ENCODE results near the gene MPST. TPM values are rescaled to one million over a fixed set of nuclear protein-coding genes. Genes with fewer than 3 reads are reported as not detected.
A peak's percentile ranks its signal among the peaks of the same experiment; 100 is the strongest.

The MPST gene
- total and polyA plus RNA-seq, 9 donors = 44.4 to 64.0 (median 52.4) TPM

DNA sequence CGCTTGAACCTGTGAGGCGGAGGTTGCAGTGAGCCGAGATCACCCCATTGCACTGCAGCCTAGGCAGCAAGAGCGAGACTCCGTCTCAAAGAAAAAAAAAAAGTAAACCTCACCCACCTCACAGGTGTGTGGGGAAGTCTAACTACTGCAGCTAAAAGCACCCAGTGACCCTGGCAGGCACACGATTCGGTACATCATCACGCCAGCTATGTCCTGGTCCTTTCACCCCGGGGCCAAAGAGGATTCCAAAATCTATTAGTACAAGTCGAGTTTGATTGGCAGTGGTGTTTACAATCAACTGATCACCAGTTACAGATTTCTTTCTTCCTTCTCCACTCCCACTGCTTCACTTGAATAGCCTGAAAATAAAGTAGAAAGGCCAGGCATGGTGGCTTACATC lies 6.6 kb upstream of the MPST start:
- Histone ChIP-seq H3K4me1 (ENCODE audit: control insufficient read depth, insufficient read depth, low read length) (peaks cover 39% of the 10 kb centered on the region), H3K27ac (ENCODE audit: low read length) (no peak overlapping the region)
- no CpG with 5 or more reads among the region's 10 CpGs for WGBS (ENCODE audit: insufficient coverage)

DNA sequence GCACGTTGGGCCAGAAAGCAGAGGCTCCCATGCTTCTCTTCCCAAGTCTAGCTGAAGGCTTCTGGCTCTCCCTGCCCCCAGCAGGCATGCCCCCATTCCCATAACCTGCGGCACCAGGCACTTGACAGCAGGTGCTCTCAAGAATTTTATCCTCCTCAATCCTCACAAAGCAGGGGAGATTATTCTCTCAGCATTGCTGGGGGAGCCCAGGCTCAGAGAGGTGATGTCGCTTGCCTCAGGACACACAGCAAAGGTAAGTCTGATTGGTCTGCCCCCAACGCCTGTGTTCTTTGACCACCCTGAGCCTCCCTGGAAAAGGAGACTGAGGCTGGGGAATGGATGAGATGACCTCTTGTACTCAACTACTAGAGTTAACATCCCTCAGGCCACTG lies 5.1 kb upstream of the MPST start:
- Histone ChIP-seq H3K36me3 (ENCODE audit: control insufficient read depth, insufficient read depth, low read length) (peaks cover 14% of the 10 kb centered on the region), H3K27ac (ENCODE audit: low read length) (no peak overlapping the region), H3K9me3 (replicated peaks; ENCODE audit: control insufficient read depth, low read depth, low read length) (no peaks in the 10 kb centered on the region), H3K27me3 (ENCODE audit: control insufficient read depth, insufficient read depth, low read length) (no peaks in the 10 kb centered on the region), H3K4me1 (ENCODE audit: control insufficient read depth, insufficient read depth, low read length) (peaks cover 46% of the 10 kb centered on the region), H3K4me3 (ENCODE audit: low read length) (no peak overlapping the region)
- 70% methylated on average over 2 of the region's 4 CpGs for WGBS (ENCODE audit: insufficient coverage)
- no peak for DNase-seq

More for the DNA sequence above, 6.6 kb upstream of the MPST start:
- Histone ChIP-seq H3K4me3 (ENCODE audit: low read length) (no peak overlapping the region), H3K9me3 (replicated peaks; ENCODE audit: control insufficient read depth, low read depth, low read length) (no peaks in the 10 kb centered on the region), H3K27me3 (ENCODE audit: control insufficient read depth, insufficient read depth, low read length) (no peaks in the 10 kb centered on the region), H3K36me3 (ENCODE audit: control insufficient read depth, insufficient read depth, low read length) (peaks cover 14% of the 10 kb centered on the region)
- DNase-seq = no peak

DNA sequence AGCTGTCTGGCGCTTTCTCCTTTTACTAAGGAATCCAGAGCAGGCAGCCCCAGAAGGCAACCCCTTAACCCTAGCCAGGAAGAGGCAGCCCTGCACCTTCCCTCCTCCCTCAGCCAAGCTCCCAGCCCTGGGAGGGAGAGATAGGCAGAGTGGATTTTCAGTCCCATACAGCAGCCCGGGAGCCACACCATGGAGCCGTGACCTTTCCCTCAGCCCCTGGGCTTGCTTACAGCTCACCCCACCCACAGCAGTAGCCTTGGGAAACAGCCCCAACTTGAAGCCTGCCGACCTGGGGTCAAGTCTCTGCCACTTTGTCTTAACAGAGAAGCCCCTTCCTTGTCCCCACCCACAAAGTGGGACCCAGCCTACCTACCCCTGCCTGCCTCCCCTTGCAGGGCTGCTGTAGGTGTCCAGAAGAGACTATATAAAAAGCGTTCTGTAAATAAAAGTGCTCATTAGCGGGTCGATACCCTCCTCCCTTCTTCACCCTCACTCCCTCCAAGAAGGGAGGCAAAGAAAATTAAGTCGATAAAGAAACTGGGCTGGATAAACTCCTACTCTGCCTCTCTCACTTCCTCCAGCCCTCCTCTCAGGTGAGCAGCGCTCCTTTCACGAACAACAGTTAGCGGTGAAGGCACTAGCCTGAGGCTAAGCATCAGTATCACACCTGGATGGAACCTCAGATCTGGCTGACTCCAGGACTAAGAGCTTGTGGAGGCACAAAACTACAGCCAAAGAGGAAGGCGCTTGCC lies 4.5 kb upstream of the MPST start:
- no peaks in the 10 kb centered on the region for H3K27me3 ChIP-seq (ENCODE audit: control insufficient read depth, insufficient read depth, low read length)
- DNase-seq = no peak
- peaks cover 45% of the 10 kb centered on the region for H3K4me1 ChIP-seq (ENCODE audit: control insufficient read depth, insufficient read depth, low read length)
- H3K27ac ChIP-seq (ENCODE audit: low read length) = no peak overlapping the region
- H3K9me3 ChIP-seq (replicated peaks; ENCODE audit: control insufficient read depth, low read depth, low read length) = no peaks in the 10 kb centered on the region
- peaks cover 14% of the 10 kb centered on the region for H3K36me3 ChIP-seq (ENCODE audit: control insufficient read depth, insufficient read depth, low read length)
- 73% methylated on average over 4 of the region's 12 CpGs for WGBS (ENCODE audit: insufficient coverage)
- no peak overlapping the region for H3K4me3 ChIP-seq (ENCODE audit: low read length)

DNA sequence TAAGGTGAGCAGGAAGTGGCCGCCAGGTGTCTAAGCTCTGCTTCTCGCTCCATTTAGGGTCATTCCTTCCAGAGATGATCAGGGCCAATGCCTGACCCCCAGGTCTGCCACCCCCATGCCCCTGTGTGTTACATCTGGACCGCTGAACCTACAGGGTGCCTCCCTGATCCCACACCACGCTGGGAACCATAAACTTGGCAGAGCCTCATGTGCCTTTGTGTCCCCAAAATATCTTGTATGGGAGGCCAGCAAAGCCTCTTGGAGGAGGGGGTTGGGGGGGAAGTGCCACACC lies 4.0 kb upstream of the MPST start:
- DNase-seq = no peak
- no peaks in the 10 kb centered on the region for H3K27me3 ChIP-seq (ENCODE audit: control insufficient read depth, insufficient read depth, low read length)
- peaks cover 46% of the 10 kb centered on the region for H3K4me1 ChIP-seq (ENCODE audit: control insufficient read depth, insufficient read depth, low read length)
- H3K4me3 ChIP-seq (ENCODE audit: low read length) = no peak overlapping the region
- no peak overlapping the region for H3K27ac ChIP-seq (ENCODE audit: low read length)
- WGBS (ENCODE audit: insufficient coverage) = 78% methylated on average over 1 of the region's 4 CpGs
- H3K9me3 ChIP-seq (replicated peaks; ENCODE audit: control insufficient read depth, low read depth, low read length) = no peaks in the 10 kb centered on the region
- peaks cover 14% of the 10 kb centered on the region for H3K36me3 ChIP-seq (ENCODE audit: control insufficient read depth, insufficient read depth, low read length)

DNA sequence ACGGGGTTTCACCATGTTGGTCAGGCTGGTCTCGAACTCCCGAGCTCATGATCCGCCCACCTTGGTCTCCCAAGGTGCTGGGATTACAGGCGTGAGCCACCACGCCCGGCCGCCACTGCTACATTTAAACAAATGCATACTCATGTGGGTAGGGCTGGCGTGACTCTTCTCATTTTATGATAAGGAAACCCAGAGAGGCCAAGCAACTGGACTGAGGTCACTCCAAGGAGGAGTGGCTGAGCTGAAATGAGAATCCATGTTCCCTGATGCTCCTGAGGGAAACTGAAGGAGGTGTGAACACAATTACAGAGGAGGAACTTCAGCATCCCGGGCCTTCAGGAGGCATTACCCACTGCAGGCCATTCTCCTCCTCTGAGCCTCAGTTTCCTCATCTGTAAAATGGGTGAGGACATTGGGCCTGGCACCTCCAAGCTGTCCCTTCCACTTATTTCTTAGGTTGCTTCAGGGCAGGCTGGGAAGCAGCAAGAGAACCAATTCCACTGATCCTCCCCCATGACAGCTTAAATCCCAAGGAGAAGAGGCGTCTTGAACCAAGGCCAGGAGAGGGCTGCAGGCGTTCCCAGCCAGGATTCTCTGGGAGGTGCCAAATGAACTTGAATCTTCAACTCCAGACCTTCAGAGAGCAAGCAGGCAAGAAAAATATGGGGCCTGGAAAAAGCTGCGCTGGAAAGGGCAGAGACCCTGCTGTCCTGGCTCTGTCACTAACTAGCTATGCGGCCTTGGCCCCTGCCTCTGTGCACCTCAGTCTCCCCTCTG lies 3.2 kb upstream of the MPST start:
- WGBS (ENCODE audit: insufficient coverage) = 68% methylated on average over 6 of the region's 14 CpGs

DNA sequence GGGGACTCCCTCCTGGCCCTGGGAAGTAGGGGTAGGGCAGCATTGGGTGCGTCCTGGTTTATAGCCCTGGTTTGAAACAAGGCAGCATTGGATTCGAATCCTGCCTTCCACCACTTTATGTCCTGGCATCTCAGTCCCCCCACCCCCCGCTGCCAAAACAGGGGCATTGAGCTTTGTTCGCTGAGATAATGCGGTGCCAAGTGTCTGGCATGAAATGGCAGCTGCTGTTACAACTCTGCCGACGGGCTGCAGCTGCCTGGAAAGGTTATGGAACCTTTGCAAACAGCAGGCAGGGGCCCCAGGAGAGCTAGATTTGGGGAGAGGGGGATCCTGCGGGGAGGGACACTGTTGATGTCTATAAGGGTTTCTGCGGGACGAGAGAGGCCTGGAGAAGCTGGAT lies 2.2 kb upstream of the MPST start:
- H3K27ac ChIP-seq (ENCODE audit: low read length) = no peak overlapping the region
- no peaks in the 10 kb centered on the region for H3K27me3 ChIP-seq (ENCODE audit: control insufficient read depth, insufficient read depth, low read length)
- no peak overlapping the region for H3K4me3 ChIP-seq (ENCODE audit: low read length)
- H3K4me1 ChIP-seq (ENCODE audit: control insufficient read depth, insufficient read depth, low read length) = peaks cover 49% of the 10 kb centered on the region
- WGBS (ENCODE audit: insufficient coverage) = 88% methylated on average over 9 of the region's 10 CpGs
- H3K9me3 ChIP-seq (replicated peaks; ENCODE audit: control insufficient read depth, low read depth, low read length) = no peaks in the 10 kb centered on the region
- peaks cover 17% of the 10 kb centered on the region for H3K36me3 ChIP-seq (ENCODE audit: control insufficient read depth, insufficient read depth, low read length)
- DNase-seq = peak; percentile 41

More for the DNA sequence above, 3.2 kb upstream of the MPST start:
- no peak for DNase-seq
- H3K9me3 ChIP-seq (replicated peaks; ENCODE audit: control insufficient read depth, low read depth, low read length) = no peaks in the 10 kb centered on the region
- H3K27ac ChIP-seq (ENCODE audit: low read length) = no peak overlapping the region
- no peaks in the 10 kb centered on the region for H3K27me3 ChIP-seq (ENCODE audit: control insufficient read depth, insufficient read depth, low read length)
- peaks cover 14% of the 10 kb centered on the region for H3K36me3 ChIP-seq (ENCODE audit: control insufficient read depth, insufficient read depth, low read length)
- no peak overlapping the region for H3K4me3 ChIP-seq (ENCODE audit: low read length)
- peaks cover 49% of the 10 kb centered on the region for H3K4me1 ChIP-seq (ENCODE audit: control insufficient read depth, insufficient read depth, low read length)

DNA sequence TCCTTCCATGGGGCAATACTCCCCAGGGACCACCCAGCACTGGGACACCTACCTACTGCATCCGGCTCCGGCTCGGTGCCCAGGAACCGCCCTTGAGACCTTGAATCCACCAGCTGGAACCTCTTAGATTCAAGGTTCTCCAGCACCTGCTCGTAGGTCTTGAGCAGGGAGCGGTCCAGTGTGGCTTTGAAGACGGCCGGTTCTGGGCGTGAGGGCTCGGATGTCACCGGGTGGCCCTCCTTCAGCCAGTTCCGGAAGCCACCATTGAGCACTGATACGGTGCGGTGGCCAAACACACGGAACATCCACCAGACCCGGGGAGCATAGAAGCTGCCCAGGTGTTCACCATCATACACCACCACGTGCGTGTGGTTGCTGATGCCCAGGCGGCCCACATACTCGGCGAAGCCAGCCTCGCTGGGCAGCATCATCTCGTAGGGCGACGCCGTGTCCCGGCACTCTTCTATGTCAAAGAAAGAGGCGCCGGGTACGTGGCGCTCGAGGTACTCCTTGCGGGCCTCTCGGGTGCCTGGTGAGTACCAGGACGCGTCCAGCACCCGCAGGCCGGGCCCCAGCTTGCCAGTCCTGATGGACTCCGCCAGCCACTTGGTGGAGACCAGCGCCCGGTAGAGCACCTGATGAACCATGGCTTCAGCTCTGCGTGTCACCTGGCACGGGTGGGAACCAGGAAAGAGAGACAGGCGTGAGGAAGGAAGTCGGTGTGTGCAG lies 1.3 kb upstream of the MPST start:
- peak overlapping the region; percentile 77 for H3K27ac ChIP-seq (ENCODE audit: low read length)
- WGBS (ENCODE audit: insufficient coverage) = 65% methylated on average over 41 of the region's 45 CpGs
- H3K9me3 ChIP-seq (replicated peaks; ENCODE audit: control insufficient read depth, low read depth, low read length) = no peaks in the 10 kb centered on the region
- peak overlapping the region; percentile 72 for H3K4me3 ChIP-seq (ENCODE audit: low read length)
- peaks cover 24% of the 10 kb centered on the region for H3K36me3 ChIP-seq (ENCODE audit: control insufficient read depth, insufficient read depth, low read length)
- peaks cover 48% of the 10 kb centered on the region for H3K4me1 ChIP-seq (ENCODE audit: control insufficient read depth, insufficient read depth, low read length)
- DNase-seq = no peak
- no peaks in the 10 kb centered on the region for H3K27me3 ChIP-seq (ENCODE audit: control insufficient read depth, insufficient read depth, low read length)

DNA sequence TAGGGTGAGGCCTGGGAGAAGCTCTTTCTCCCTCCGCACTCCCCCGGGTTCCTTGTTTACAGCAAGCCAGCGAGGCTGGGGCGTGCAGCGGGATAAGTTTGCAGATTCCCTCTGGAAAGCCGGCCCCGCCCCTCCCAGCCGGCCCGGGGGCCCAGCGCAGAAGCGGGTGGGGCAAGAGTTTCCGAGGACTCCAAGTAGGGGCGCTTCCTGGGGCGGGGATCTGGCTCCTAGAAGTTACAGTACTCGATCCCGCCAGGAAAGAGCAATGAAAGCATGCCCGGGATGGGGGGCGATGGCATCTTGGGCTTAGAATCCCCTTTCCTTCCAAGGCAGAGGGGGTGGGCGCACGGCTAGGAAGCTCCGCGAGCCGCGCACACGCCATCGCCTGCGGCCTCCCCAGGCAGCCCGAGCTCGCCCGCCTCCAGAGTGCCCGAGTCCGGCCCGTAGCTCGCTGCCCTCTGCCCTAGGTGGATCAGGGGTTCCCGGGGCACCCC lies 680 bp upstream of the MPST start:
- Histone ChIP-seq H3K4me1 (ENCODE audit: control insufficient read depth, insufficient read depth, low read length) (peaks cover 48% of the 10 kb centered on the region), H3K36me3 (ENCODE audit: control insufficient read depth, insufficient read depth, low read length) (peaks cover 28% of the 10 kb centered on the region), H3K27ac (ENCODE audit: low read length) (peak overlapping the region; percentile 77), H3K27me3 (ENCODE audit: control insufficient read depth, insufficient read depth, low read length) (no peaks in the 10 kb centered on the region), H3K4me3 (ENCODE audit: low read length) (peak overlapping the region; percentile 72), H3K9me3 (replicated peaks; ENCODE audit: control insufficient read depth, low read depth, low read length) (no peaks in the 10 kb centered on the region)
- 0% methylated on average over 33 of the region's 35 CpGs for WGBS (ENCODE audit: insufficient coverage)
- DNase-seq = peak; percentile 88

DNA sequence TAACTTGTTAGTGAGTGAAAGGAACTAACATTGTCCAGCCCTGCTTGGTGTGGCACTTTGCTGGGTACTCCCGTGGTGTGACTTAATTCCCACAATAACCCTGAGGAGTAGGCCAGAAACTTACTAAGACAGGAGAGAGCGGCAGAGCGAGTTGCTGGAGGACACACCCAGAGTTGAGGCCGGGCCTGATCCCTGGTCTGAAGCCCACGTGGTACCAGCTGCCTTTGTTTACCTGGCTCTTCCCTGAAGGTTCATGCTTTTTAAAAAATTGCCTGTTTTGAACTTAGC lies 594 bp downstream of the MPST start:
- DNase-seq = peak; percentile 62
- WGBS (ENCODE audit: insufficient coverage) = 0% methylated on average over 4 of the region's 5 CpGs
- H3K4me3 ChIP-seq (ENCODE audit: low read length) = peak overlapping the region; percentile 87
- no peaks in the 10 kb centered on the region for H3K27me3 ChIP-seq (ENCODE audit: control insufficient read depth, insufficient read depth, low read length)
- H3K36me3 ChIP-seq (ENCODE audit: control insufficient read depth, insufficient read depth, low read length) = peaks cover 38% of the 10 kb centered on the region
- no peaks in the 10 kb centered on the region for H3K9me3 ChIP-seq (replicated peaks; ENCODE audit: control insufficient read depth, low read depth, low read length)
- H3K27ac ChIP-seq (ENCODE audit: low read length) = peak overlapping the region; percentile 67
- peaks cover 44% of the 10 kb centered on the region for H3K4me1 ChIP-seq (ENCODE audit: control insufficient read depth, insufficient read depth, low read length)

DNA sequence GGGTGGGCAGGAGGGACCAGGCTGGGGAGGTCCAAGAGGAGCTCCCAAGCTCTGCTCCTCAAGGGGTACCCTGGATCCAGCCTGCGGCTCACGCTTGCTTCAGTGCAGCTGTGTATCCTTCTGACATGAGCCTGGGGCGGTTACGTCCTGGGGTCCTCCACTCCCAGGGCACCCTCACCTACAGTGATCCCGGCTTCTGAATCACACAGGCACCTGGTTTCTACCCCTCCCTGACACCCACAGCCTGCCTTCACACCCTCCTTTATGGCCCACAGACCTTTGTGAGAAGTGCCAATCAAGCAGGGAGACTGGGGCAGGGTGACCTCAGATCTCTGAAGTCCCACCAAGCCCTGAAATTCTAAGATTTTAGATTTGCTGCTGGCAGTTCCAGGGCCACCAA lies 1.5 kb downstream of the MPST start:
- DNase-seq = no peak
- Histone ChIP-seq H3K27ac (ENCODE audit: low read length) (no peak overlapping the region), H3K4me1 (ENCODE audit: control insufficient read depth, insufficient read depth, low read length) (peaks cover 45% of the 10 kb centered on the region), H3K4me3 (ENCODE audit: low read length) (no peak overlapping the region), H3K9me3 (replicated peaks; ENCODE audit: control insufficient read depth, low read depth, low read length) (no peaks in the 10 kb centered on the region), H3K36me3 (ENCODE audit: control insufficient read depth, insufficient read depth, low read length) (peaks cover 44% of the 10 kb centered on the region), H3K27me3 (ENCODE audit: control insufficient read depth, insufficient read depth, low read length) (no peaks in the 10 kb centered on the region)
- WGBS (ENCODE audit: insufficient coverage) = 100% methylated on average over 4 of the region's 5 CpGs

Measured in muscle of leg (tissue), 11 donors.